ENCODE measurements around the gene TECPR1.

DNA sequence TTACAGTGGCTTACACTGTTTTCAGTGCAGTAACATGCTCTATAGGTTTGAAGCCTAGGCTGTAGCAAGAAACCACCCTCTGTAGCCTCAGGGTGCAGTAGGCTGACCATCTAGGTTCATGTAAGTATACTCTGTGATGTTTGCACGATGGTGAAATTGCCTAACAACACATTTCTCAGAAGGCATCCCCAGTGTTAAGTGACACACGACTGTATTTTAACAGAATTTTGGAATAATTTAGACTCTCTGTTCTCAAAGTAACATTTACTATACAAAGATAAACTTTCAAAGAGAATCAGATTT is 85.4 kb downstream of the TECPR1 start:
- TF ChIP-seq, protein P1, sequence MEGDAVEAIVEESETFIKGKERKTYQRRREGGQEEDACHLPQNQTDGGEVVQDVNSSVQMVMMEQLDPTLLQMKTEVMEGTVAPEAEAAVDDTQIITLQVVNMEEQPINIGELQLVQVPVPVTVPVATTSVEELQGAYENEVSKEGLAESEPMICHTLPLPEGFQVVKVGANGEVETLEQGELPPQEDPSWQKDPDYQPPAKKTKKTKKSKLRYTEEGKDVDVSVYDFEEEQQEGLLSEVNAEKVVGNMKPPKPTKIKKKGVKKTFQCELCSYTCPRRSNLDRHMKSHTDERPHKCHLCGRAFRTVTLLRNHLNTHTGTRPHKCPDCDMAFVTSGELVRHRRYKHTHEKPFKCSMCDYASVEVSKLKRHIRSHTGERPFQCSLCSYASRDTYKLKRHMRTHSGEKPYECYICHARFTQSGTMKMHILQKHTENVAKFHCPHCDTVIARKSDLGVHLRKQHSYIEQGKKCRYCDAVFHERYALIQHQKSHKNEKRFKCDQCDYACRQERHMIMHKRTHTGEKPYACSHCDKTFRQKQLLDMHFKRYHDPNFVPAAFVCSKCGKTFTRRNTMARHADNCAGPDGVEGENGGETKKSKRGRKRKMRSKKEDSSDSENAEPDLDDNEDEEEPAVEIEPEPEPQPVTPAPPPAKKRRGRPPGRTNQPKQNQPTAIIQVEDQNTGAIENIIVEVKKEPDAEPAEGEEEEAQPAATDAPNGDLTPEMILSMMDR (conservative IDR thresholded peaks at IDR 0.05 in 1 of 2, IDR thresholded peaks at IDR 0.05 in 1 of 2; ENCODE audit: low read depth in 1 of 2, low read length in 2 of 2) = no peak
- TF ChIP-seq EZH2 (IDR thresholded peaks at IDR 0.05; ENCODE audit: low read length, missing control alignments) = no peak
